SK-N-SH treated with all-trans-retinoic acid at 6 μM for 48 hours (cell line): ENCODE measurements around the gene PXYLP1.

Experiments
- ATAC-seq: fragments of 200-7000 bp; cut with Tn5 transposase; 3 replicates; pipeline ENCODE4 v1.9.1; 2020; ENCODE audit warnings: mild to moderate bottlenecking, moderate library complexity
- BACH2 ChIP-seq: fragments of 250-450 bp; sonication (Bioruptor Pico); IDR thresholded peaks from 2 replicates; pipeline ENCODE4 v1.9.0; 2021; ENCODE audit warnings: mild to moderate bottlenecking, borderline replicate concordance
- CSDC2 ChIP-seq: fragments of 250-450 bp; sonication (Bioruptor Pico); IDR thresholded peaks from 2 replicates; pipeline ENCODE4 v1.5.0; 2020; ENCODE audit warnings: mild to moderate bottlenecking, moderate library complexity
- CSRNP3 ChIP-seq: fragments of 250-450 bp; sonication (Bioruptor Pico); IDR thresholded peaks from 2 replicates; pipeline ENCODE4 v1.5.1; 2021; ENCODE audit warnings: mild to moderate bottlenecking, moderate library complexity
- ESRRG ChIP-seq: fragments of 250-450 bp; sonication (Bioruptor Pico); IDR thresholded peaks from 2 replicates; pipeline ENCODE4 v1.6.1; 2021; ENCODE audit warnings: mild to moderate bottlenecking
- OSR1 ChIP-seq: fragments of 250-450 bp; sonication (Bioruptor Pico); IDR thresholded peaks from 2 replicates; pipeline ENCODE4 v1.8.0; 2022; ENCODE audit warnings: moderate library complexity, mild to moderate bottlenecking, inconsistent platforms
- PATZ1 ChIP-seq: fragments of 250-450 bp; sonication (Bioruptor Pico); IDR thresholded peaks from 2 replicates; pipeline ENCODE4 v1.8.0; 2020; ENCODE audit warnings: mild to moderate bottlenecking, moderate library complexity, borderline replicate concordance
- PPARA ChIP-seq: fragments of 250-450 bp; sonication (Bioruptor Pico); IDR thresholded peaks from 2 replicates; pipeline ENCODE4 v1.5.0; 2020; ENCODE audit warnings: mild to moderate bottlenecking, borderline replicate concordance
- SNAI2 ChIP-seq: fragments of 250-450 bp; sonication (Bioruptor Pico); IDR thresholded peaks from 2 replicates; pipeline ENCODE4 v1.5.0; 2020; ENCODE audit warnings: mild to moderate bottlenecking, moderate library complexity
- TOX ChIP-seq: fragments of 250-450 bp; sonication (Bioruptor Pico); IDR thresholded peaks from 2 replicates; pipeline ENCODE4 v1.8.0; 2021; ENCODE audit warnings: mild to moderate bottlenecking, moderate library complexity, borderline replicate concordance
- ZC3H10 ChIP-seq: fragments of 250-450 bp; sonication (Bioruptor Pico); IDR thresholded peaks from 2 replicates; pipeline ENCODE4 v1.5.1; 2021; ENCODE audit warnings: mild to moderate bottlenecking, moderate library complexity
- ZFP3 ChIP-seq: fragments of 250-450 bp; sonication (Bioruptor Pico); IDR thresholded peaks from 2 replicates; pipeline ENCODE4 v1.5.0; 2020; ENCODE audit warnings: mild to moderate bottlenecking, moderate library complexity
- ZFP30 ChIP-seq: fragments of 450-650 bp; formaldehyde crosslinking; IDR thresholded peaks from 2 replicates; pipeline ENCODE4 v1.5.0; 2022; ENCODE audit warnings: mild to moderate bottlenecking, moderate library complexity
- ZNF565 ChIP-seq: fragments of 450-650 bp; formaldehyde crosslinking; conservative IDR thresholded peaks from 2 replicates; pipeline ENCODE4 v1.5.0; 2020; ENCODE audit warnings: low read depth, mild to moderate bottlenecking, moderate library complexity
- ZNF70 ChIP-seq: fragments of 450-650 bp; formaldehyde crosslinking; IDR thresholded peaks from 2 replicates; pipeline ENCODE4 v1.5.0; 2020; ENCODE audit warnings: mild to moderate bottlenecking, moderate library complexity
- ZNF8 ChIP-seq: fragments of 450-650 bp; formaldehyde crosslinking; IDR thresholded peaks from 2 replicates; pipeline ENCODE4 v1.5.0; 2020; ENCODE audit warnings: mild to moderate bottlenecking, moderate library complexity
- TF ChIP-seq, protein P1 (sequence below): fragments of 250-450 bp; sonication (Bioruptor Pico); IDR thresholded peaks from 2 replicates; pipeline ENCODE4 v1.5.1; 2020; ENCODE audit warnings: low read depth, mild to moderate bottlenecking, moderate library complexity
- TF ChIP-seq, protein P2 (sequence below): fragments of 250-450 bp; sonication (Bioruptor Pico); IDR thresholded peaks from 2 replicates; pipeline ENCODE4 v1.8.0; 2021; ENCODE audit warnings: low read depth, mild to moderate bottlenecking, moderate library complexity, borderline replicate concordance
- TF ChIP-seq, protein P3 (sequence below): fragments of 250-450 bp; sonication (Bioruptor Pico); IDR thresholded peaks from 2 replicates; pipeline ENCODE4 v1.5.0; 2020; ENCODE audit warnings: mild to moderate bottlenecking, moderate library complexity

Gene PXYLP1

GRCh38 chr3:141225939-141226338 lies 5.7 kb upstream of the PXYLP1 start:
- ATAC-seq = no peak
- no peak for TF ChIP-seq CSRNP3 (CRISPR knock-in tag)
- no peak for TF ChIP-seq ESRRG
- no peak for TF ChIP-seq SNAI2 (CRISPR knock-in tag)
- no peak for TF ChIP-seq ZNF70 (CRISPR knock-in tag)
- no peak for TF ChIP-seq ZFP30 (CRISPR knock-in tag)
- TF ChIP-seq, protein P1, sequence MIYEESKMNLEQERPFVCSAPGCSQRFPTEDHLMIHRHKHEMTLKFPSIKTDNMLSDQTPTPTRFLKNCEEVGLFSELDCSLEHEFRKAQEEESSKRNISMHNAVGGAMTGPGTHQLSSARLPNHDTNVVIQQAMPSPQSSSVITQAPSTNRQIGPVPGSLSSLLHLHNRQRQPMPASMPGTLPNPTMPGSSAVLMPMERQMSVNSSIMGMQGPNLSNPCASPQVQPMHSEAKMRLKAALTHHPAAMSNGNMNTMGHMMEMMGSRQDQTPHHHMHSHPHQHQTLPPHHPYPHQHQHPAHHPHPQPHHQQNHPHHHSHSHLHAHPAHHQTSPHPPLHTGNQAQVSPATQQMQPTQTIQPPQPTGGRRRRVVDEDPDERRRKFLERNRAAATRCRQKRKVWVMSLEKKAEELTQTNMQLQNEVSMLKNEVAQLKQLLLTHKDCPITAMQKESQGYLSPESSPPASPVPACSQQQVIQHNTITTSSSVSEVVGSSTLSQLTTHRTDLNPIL (CRISPR knock-in tag) = no peak
- TF ChIP-seq OSR1 (CRISPR knock-in tag) = no peak
- TF ChIP-seq ZNF565 (CRISPR knock-in tag) = no peak
- no peak for TF ChIP-seq ZNF8 (CRISPR knock-in tag)
- TF ChIP-seq CSDC2 = no peak
- TF ChIP-seq, protein P2, sequence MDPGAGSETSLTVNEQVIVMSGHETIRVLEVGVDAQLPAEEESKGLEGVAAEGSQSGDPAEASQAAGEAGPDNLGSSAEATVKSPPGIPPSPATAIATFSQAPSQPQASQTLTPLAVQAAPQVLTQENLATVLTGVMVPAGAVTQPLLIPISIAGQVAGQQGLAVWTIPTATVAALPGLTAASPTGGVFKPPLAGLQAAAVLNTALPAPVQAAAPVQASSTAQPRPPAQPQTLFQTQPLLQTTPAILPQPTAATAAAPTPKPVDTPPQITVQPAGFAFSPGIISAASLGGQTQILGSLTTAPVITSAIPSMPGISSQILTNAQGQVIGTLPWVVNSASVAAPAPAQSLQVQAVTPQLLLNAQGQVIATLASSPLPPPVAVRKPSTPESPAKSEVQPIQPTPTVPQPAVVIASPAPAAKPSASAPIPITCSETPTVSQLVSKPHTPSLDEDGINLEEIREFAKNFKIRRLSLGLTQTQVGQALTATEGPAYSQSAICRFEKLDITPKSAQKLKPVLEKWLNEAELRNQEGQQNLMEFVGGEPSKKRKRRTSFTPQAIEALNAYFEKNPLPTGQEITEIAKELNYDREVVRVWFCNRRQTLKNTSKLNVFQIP = no peak
- TF ChIP-seq, protein P3, sequence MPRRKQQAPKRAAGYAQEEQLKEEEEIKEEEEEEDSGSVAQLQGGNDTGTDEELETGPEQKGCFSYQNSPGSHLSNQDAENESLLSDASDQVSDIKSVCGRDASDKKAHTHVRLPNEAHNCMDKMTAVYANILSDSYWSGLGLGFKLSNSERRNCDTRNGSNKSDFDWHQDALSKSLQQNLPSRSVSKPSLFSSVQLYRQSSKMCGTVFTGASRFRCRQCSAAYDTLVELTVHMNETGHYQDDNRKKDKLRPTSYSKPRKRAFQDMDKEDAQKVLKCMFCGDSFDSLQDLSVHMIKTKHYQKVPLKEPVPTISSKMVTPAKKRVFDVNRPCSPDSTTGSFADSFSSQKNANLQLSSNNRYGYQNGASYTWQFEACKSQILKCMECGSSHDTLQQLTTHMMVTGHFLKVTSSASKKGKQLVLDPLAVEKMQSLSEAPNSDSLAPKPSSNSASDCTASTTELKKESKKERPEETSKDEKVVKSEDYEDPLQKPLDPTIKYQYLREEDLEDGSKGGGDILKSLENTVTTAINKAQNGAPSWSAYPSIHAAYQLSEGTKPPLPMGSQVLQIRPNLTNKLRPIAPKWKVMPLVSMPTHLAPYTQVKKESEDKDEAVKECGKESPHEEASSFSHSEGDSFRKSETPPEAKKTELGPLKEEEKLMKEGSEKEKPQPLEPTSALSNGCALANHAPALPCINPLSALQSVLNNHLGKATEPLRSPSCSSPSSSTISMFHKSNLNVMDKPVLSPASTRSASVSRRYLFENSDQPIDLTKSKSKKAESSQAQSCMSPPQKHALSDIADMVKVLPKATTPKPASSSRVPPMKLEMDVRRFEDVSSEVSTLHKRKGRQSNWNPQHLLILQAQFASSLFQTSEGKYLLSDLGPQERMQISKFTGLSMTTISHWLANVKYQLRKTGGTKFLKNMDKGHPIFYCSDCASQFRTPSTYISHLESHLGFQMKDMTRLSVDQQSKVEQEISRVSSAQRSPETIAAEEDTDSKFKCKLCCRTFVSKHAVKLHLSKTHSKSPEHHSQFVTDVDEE = no peak

DNA sequence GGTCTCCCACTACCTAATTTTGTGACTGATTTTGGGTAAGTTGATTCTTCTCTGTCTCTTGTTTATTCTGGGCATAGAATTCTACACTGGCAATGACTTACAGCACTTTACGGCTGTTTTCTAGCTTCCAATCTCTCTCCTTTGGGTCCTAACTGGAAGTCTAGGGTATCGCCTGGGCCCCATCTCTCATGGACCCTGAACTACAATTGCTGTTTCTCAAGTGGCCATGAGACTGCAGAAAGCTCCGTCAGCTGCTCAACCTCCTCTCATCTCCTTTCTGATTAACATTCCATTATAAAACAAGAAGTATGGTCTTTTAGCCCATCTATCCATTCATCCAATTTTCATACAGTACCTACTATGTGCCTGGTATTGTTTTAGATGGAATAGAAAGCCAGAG lies 4.4 kb upstream of the PXYLP1 start:
- ATAC-seq = no peak
- TF ChIP-seq, protein P1 (CRISPR knock-in tag) = no peak
- TF ChIP-seq, protein P3 = no peak
- TF ChIP-seq ZNF8 (CRISPR knock-in tag) = no peak
- TF ChIP-seq ESRRG = no peak
- TF ChIP-seq ZNF565 (CRISPR knock-in tag) = no peak
- TF ChIP-seq TOX = no peak
- no peak for TF ChIP-seq PATZ1 (CRISPR knock-in tag)
- TF ChIP-seq ZC3H10 (CRISPR knock-in tag) = no peak
- no peak for TF ChIP-seq PPARA (CRISPR knock-in tag)
- TF ChIP-seq ZFP3 (CRISPR knock-in tag) = no peak
- no peak for TF ChIP-seq CSDC2
- TF ChIP-seq ZFP30 (CRISPR knock-in tag) = no peak
- no peak for TF ChIP-seq CSRNP3 (CRISPR knock-in tag)
- TF ChIP-seq, protein P2 = no peak
- no peak for TF ChIP-seq SNAI2 (CRISPR knock-in tag)
- TF ChIP-seq ZNF70 (CRISPR knock-in tag) = no peak
- no peak for TF ChIP-seq BACH2 (CRISPR knock-in tag)
- TF ChIP-seq, all 23 proteins: peak for 0
